B cell (primary cell): ENCODE measurements around the gene CCR6. TPM values are rescaled to one million over a fixed set of nuclear protein-coding genes. Genes with fewer than 3 reads are reported as not detected.
"Not testable (repeated sequence)": the region's sequence is repeated elsewhere in the genome, so short reads cannot be mapped to it uniquely, and the experiment has no call there.

Source experiments
- ATAC-seq: fragments of 200-7000 bp; cut with Tn5 transposase; one replicate; pipeline ENCODE4 v1.10.0; 2021; ENCODE audit warnings: low read depth, mild to moderate bottlenecking, moderate number of reproducible peaks, moderate library complexity
- CTCF ChIA-PET: fragments of 350-600 bp; sonication (Branson Sonifier 250); formaldehyde crosslinking; loops from one replicate; lab custom pipeline; 2021; ENCODE audit warnings: antibody characterized with exemption, inconsistent platforms; lab: Charles Lee
- POLR2A ChIA-PET: fragments of 350-600 bp; sonication (Branson Sonifier 250); formaldehyde crosslinking; loops from one replicate; lab custom pipeline; 2021; ENCODE audit warnings: antibody characterized with exemption; lab: Charles Lee
- DNase-seq: peaks from one replicate; pipeline ENCODE4 v3.0.0; 2013
- H2AFZ ChIP-seq: 2 replicates; pipeline ENCODE4 v1.6.1; 2012; ENCODE audit warnings: mild to moderate bottlenecking, low read depth, low read length; ENCODE audit not compliant: insufficient read depth, poor library complexity, severe bottlenecking
- H3K27ac ChIP-seq, 2 donors: 1 replicate in 1 of 2; 2 replicates in 1 of 2; pipeline ENCODE4 v1.5.1; 2012 to 2013; ENCODE audit warnings: low read length in 2 of 2, mild to moderate bottlenecking in 2 of 2, moderate library complexity in 1 of 2
- H3K27me3 ChIP-seq, 4 experiments: fragments of 200-600 bp in 1 of 4; sonication (generic) in 1 of 4; replicated peaks in 1 of 4; 1 replicate in 2 of 4; 2 replicates in 2 of 4; pipeline versions ENCODE4 v1.6.1 to v1.7.0; 2013 to 2016; ENCODE audit warnings: low read length in 3 of 4, mild to moderate bottlenecking in 2 of 4, mixed read lengths in 1 of 4, moderate library complexity in 1 of 4; ENCODE audit not compliant: insufficient read depth in 4 of 4, control insufficient read depth in 3 of 4; ENCODE audit errors: control extremely low read depth in 1 of 4
- H3K36me3 ChIP-seq, 2 experiments: replicated peaks in 1 of 2; 1 replicate in 1 of 2; 2 replicates in 1 of 2; pipeline versions ENCODE4 v1.6.1 to v1.7.1; 2013; ENCODE audit warnings: low read length in 1 of 2; ENCODE audit not compliant: insufficient read depth in 2 of 2, control insufficient read depth in 1 of 2; ENCODE audit errors: control extremely low read depth in 1 of 2, extremely low read depth in 1 of 2
- H3K4me1 ChIP-seq, 2 donors: fragments of 200-600 bp in 1 of 2; sonication (generic) in 1 of 2; 1 replicate in 1 of 2; 2 replicates in 1 of 2; pipeline versions ENCODE4 v1.5.1 to v1.6.1; 2013 to 2017; ENCODE audit warnings: low read length in 2 of 2; ENCODE audit not compliant: control insufficient read depth in 2 of 2, insufficient read depth in 2 of 2
- H3K4me2 ChIP-seq: replicated peaks from 2 replicates; pipeline ENCODE3; 2012; ENCODE audit warnings: mild to moderate bottlenecking, low read depth, low read length; ENCODE audit not compliant: poor library complexity, severe bottlenecking
- H3K4me3 ChIP-seq, 5 experiments: fragments of 200-600 bp in 1 of 5; sonication (generic) in 1 of 5; 1 replicate in 3 of 5; 2 replicates in 2 of 5; pipeline versions ENCODE4 v1.5.1 to v1.7.0; 2011 to 2016; ENCODE audit warnings: low read length in 4 of 5, mild to moderate bottlenecking in 4 of 5, low read depth in 2 of 5, control low read depth in 1 of 5, moderate library complexity in 1 of 5; ENCODE audit not compliant: insufficient read depth in 1 of 5; ENCODE audit errors: control extremely low read depth in 1 of 5, extremely low read depth in 1 of 5
- H3K79me2 ChIP-seq: fragments of 200-600 bp; sonication (generic); one replicate; pipeline ENCODE4 v1.6.0; 2016; ENCODE audit warnings: low read length; ENCODE audit not compliant: control insufficient read depth, insufficient read depth
- H3K9ac ChIP-seq: fragments of 200-600 bp; sonication (generic); 2 replicates; pipeline ENCODE4 v1.6.1; 2017; ENCODE audit warnings: mild to moderate bottlenecking, low read length, moderate library complexity
- H3K9me3 ChIP-seq, 3 donors: one replicate each; pipeline versions ENCODE4 v1.6.1 to v1.7.1; 2013; ENCODE audit warnings: low read length in 2 of 3; ENCODE audit not compliant: control insufficient read depth in 2 of 3, insufficient read depth in 1 of 3; ENCODE audit errors: control extremely low read depth in 1 of 3
- H4K20me1 ChIP-seq: 2 replicates; pipeline ENCODE4 v1.6.0; 2012; ENCODE audit warnings: mild to moderate bottlenecking, low read length; ENCODE audit not compliant: insufficient read depth, control insufficient read depth, poor library complexity, severe bottlenecking
- H3K27ac Mint-ChIP-seq: one replicate; pipeline ENCODE4 v1.8.0; 2021; ENCODE audit warnings: mixed read lengths
- H3K27me3 Mint-ChIP-seq: one replicate; pipeline ENCODE4 v1.8.0; 2021; ENCODE audit warnings: mixed read lengths
- H3K4me1 Mint-ChIP-seq: one replicate; pipeline ENCODE4 v1.8.0; 2021; ENCODE audit warnings: mixed read lengths
- H3K4me3 Mint-ChIP-seq: one replicate; pipeline ENCODE4 v1.8.0; 2021; ENCODE audit warnings: mixed read lengths
- H3K9me3 Mint-ChIP-seq: one replicate; pipeline ENCODE4 v1.8.0; 2022; ENCODE audit warnings: mixed read lengths; ENCODE audit not compliant: insufficient read depth
- WGBS: methylation state at CpG from one replicate; pipeline ENCODE4 v1.1.5; 2013; ENCODE audit warnings: missing lambda C conversion rate; ENCODE audit not compliant: insufficient coverage; 5-methylcytosine and 5-hydroxymethylcytosine counted together
- intact Hi-C: fragments of 100-400 bp; cut with micrococcal nuclease; formaldehyde crosslinking; loops from one replicate; pipeline ENCODE4 v1.10.0; 2022
- polyA plus RNA-seq: library from polyadenylated mRNA; depleted of rRNA; stranded (reverse); fragments of >200 nt; gene quantifications from 2 replicates; pipeline ENCODE4 v1.2.3, GENCODE V29; 2012
- total RNA-seq, 2 donors: library from RNA; stranded (reverse); fragments of 120-200 nt in 1 of 2; gene quantifications; 1 replicate in 1 of 2; 2 replicates in 1 of 2; pipeline versions ENCODE4 v1.2.3 to v1.2.4, GENCODE V29; 2013 to 2022

The CCR6 gene
- total and polyA plus RNA-seq, 2 donors (not counting 1 experiment from before 2014, with no cell fraction given): 18.2 to 30.9 TPM

- intact Hi-C loops, POLR2A ChIA-PET: not testable (repeated sequence)
Observed at GRCh38 chr6:167178896-167179655, 56.2 kb downstream of the CCR6 start.

GRCh38 chr6:167180086-167180485 is 57.2 kb downstream of the CCR6 start:
- H3K4me1 Mint-ChIP-seq, H3K4me1 ChIP-seq, H3K4me2 ChIP-seq, H3K9me3 Mint-ChIP-seq, H3K9me3 ChIP-seq, DNase-seq, H3K27ac ChIP-seq, H3K4me3 Mint-ChIP-seq, H2AFZ ChIP-seq, H3K79me2 ChIP-seq, CTCF ChIA-PET, H3K27ac Mint-ChIP-seq, H3K4me3 ChIP-seq, H3K9ac ChIP-seq, ATAC-seq, H3K27me3 ChIP-seq, intact Hi-C loops, POLR2A ChIA-PET, H4K20me1 ChIP-seq, H3K36me3 ChIP-seq: not testable (repeated sequence)
- H3K27me3 Mint-ChIP-seq: peaks cover 11% of the 10 kb centered on the region
- WGBS: 94% methylated on average over 4 of the region's 8 CpGs

More at GRCh38 chr6:167178896-167179655, 56.2 kb downstream of the CCR6 start:
- ATAC-seq, H3K4me3 ChIP-seq, H3K27me3 ChIP-seq, H4K20me1 ChIP-seq, H3K4me1 Mint-ChIP-seq, H3K27me3 Mint-ChIP-seq, H3K4me3 Mint-ChIP-seq, H3K9me3 Mint-ChIP-seq, H3K36me3 ChIP-seq, CTCF ChIA-PET, H3K27ac Mint-ChIP-seq, H3K4me2 ChIP-seq, H3K9ac ChIP-seq, H3K79me2 ChIP-seq, H3K4me1 ChIP-seq, DNase-seq, H3K27ac ChIP-seq, H3K9me3 ChIP-seq, H2AFZ ChIP-seq: not testable (repeated sequence)
- WGBS: 100% methylated on average over 1 of the region's 31 CpGs

- H3K9me3 Mint-ChIP-seq, DNase-seq, H4K20me1 ChIP-seq, H3K4me3 ChIP-seq, CTCF ChIA-PET, H3K27ac Mint-ChIP-seq, ATAC-seq, H3K4me3 Mint-ChIP-seq, H3K27me3 ChIP-seq, H3K36me3 ChIP-seq, H3K4me2 ChIP-seq, H3K4me1 ChIP-seq, H3K9me3 ChIP-seq, intact Hi-C loops, H2AFZ ChIP-seq, H3K4me1 Mint-ChIP-seq, H3K27ac ChIP-seq, POLR2A ChIA-PET, H3K79me2 ChIP-seq, H3K9ac ChIP-seq: not testable (repeated sequence)
- no CpG with 5 or more reads among the region's 6 CpGs for WGBS
- peaks cover 11% of the 10 kb centered on the region for H3K27me3 Mint-ChIP-seq
Observed at GRCh38 chr6:167181351-167181750, 58.5 kb downstream of the CCR6 start.
